NCI-H2227 treated with DMSO at 0.1 percent for 48 hours (cell line): ENCODE data around the gene PCED1B.
A peak's percentile ranks its signal among the peaks of the same experiment; 100 is the strongest.
"Not testable (repeated sequence)": the region's sequence is repeated elsewhere in the genome, so short reads cannot be mapped to it uniquely, and the experiment has no call there.

Source experiments
- DNase-seq: peaks from one replicate; lab custom pipeline; 2025; lab: John Stamatoyannopoulos, UW

PCED1B gene

DNA sequence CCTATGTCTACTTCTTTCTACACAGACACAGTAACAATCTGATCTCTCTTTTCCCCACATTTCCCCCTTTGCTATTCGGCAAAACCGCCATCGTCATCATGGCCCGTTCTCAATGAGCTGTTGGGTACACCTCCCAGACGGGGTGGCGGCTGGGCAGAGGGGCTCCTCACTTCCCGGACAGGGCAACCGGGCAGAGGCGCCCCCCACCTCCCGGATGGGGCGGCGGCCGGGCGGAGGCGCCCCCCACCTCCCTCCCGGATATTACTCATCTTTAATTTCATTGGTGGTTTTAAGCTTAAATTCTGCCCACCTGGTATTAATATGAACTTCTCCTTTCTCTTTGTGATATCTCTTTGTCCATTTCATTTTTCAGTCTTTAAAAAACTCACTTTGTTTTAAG, 90.9 kb downstream of the PCED1B start:
- not testable (repeated sequence) for DNase-seq

DNA sequence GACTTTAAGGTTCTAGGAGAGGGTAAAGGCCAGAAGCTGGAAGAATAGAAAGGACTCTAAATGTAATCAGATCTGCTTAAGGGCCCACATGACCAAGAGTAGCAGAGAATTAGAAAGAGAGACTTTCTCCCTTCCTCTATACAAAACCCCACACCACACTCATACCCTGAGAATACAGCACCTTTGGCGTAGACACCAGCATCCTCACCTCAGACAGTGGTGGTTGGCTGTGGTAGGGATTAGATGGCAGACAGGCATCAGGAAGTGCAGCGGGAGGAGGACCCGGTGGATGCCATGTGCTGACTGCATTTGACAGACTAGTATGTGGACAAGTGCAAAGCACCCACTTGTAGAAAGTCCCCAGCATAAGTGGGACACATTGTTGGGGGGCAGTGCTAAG, 98.6 kb downstream of the PCED1B start:
- DNase-seq = no peak

DNA sequence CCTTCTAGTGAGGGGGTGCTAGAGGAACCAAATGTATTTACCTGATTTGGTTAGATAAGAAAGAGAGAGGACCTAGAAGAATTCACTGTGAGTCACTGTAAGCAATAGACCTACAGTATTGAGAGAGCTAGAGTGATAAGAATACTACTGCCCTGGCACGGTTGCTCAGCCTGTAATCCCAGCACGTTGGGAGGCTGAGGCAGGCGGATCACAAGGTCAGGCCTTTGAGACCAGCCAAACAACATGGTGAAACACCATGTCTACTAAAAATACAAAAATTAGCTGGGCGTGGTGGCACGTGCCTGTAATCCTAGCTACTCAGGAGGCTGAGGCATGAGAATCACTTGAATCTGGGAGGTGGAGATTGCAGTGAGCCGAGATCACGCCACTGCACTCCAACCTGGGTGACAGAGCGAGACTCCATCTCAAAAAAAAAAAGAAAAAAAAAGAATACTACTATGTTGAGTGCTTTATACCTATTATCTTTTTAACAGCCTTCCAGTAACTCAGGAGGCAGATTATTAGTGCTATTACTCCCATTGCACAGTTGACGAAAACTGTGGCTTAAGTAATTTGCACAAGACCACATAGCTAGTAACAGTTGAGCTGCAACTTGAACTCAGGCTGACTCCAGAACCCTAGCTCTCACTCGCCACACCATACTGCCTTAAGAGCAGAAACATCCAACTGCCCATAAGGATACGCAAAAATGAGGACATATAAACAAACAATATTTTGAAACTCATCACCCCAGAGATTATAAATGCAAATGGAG, 102.9 kb downstream of the PCED1B start:
- DNase-seq = not testable (repeated sequence)

DNA sequence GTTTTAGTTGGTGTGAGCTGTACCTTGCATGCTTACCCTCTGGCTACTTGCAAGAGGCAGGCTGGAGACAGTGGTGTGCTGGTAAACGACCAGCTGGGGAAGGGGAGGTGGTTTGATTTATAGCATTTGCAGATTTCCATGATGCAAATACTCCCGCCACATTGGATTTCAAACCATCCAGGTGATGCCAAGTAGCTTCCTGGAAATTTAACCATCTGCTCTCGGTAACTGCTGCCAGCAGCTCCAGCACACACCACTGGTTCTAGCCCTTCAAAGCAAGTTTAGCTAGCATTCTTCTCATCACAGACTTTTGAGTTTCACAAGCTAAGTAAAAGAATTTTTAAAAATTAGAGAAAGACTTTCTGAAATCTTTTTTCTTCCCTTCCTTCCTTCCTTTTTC, 104.8 kb downstream of the PCED1B start:
- no peak for DNase-seq

DNA sequence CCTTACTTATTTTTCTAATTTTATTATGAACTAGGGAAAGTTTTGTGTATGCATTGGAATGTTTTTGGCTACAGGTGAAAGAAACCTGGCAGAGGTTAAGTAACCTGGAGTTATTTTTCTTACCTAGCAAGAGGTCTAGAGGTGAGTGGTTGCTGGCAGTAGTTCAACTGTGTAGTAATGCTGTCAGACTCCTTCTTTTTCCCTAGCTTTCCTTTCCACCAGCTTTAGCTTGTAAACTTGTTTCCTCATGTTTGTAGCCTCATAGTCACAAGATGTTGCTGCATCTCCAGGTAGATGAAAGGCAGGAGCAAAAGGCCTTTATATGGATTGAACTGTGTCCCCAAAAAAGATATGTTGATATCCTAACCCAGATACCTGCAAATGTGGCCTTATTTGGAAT, 105.4 kb downstream of the PCED1B start:
- no peak for DNase-seq

DNA sequence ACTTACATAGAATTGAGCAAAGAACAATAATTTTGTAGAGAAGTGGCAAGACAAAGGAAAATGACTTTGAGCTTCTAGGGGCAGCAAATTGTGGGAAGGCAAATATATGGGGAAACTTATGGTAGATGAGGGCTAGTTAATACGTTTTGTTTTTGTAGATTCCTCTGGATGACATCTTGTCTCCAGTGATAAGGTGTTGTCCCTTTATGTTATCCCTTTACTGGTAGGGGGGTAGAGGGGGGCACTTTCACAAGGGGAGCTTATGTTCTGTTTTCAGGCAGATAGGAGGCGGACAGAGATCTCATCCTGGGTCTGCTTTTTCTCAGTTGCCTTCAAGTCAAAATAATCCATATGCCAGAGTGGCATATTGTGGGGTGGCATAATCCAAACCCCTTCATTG, 106.8 kb downstream of the PCED1B start:
- no peak for DNase-seq

DNA sequence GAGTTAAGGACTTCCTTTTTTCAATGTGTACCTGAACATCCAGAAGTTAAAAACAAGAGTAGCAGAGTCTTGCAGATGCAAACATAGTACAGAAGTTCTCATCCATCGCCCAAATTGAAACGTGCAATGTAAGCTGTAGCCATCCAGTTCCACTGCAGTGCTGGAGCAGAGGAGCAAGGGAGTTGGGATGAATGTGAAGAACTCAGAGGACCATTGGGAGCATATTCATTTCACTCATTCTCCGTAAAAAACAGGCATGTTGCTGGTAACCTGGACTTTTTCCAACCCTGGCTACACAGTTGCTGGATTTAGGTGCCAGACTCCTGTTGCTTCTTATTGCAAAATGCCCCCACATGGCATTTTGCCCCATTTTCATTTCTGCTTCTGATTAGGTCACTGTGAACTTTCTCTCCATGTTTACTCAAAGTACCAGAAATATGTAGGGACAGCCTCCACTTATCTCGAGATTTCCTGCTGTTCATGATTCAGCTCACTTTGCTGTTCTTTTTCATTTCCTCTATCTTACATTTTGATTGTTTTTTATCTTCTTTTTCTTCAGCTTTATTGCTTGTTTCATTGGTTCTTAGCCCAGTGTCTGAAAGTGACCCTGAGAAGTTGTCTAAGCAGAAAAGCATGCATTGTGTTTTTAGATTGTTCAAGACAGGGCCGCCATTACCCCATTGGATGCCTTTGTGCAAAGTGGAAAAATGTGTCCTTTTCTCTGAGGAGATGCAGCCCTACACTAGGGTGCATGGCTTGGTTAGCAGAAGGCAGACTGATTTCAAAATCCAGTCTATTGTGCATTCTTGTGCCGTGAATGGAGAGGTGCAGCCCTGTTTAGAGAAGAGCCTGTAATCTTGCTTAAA, 109.4 kb downstream of the PCED1B start:
- no peak for DNase-seq

DNA sequence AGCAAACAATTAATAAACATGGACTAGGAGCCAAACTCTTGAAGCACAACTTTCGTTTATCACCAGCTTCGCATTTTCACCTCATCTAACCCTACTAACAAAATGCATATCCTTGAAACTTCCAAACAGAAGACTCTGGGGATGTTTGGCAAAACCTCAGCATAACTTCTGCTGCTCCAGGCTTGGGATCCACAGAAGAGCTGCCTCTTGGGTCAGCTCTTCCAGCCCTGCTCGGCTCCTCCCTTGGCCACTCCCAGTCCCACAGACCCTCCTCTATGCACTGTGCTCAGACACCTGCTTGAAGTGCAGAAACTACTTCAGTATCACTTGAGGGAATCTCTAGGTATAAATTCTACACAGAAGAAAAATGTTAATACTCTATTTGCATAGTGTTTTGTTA, 110.3 kb downstream of the PCED1B start:
- no peak for DNase-seq

DNA sequence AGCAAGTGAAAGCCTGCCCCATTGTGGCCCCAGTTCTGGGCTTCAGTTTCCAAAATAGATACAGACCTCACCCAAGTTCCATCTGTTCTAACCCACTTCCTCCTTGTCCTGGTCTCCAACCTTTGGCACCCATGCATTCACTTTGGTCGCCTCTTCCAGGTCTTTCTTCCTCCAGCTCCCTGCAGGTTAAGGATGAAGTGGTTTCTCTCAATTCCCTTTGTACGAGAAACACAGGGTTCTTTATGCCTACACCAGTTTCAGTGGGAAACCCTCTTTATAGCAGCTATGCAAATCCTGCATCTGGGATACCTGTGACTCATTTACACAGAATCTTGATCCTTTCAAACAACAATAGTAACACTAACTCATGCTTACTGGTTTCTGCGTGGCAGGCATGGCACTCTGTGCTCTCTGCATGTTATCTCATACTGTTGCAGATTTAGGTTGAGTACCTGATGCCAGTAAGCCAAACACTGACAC, 110.9 kb downstream of the PCED1B start:
- no peak for DNase-seq

DNA sequence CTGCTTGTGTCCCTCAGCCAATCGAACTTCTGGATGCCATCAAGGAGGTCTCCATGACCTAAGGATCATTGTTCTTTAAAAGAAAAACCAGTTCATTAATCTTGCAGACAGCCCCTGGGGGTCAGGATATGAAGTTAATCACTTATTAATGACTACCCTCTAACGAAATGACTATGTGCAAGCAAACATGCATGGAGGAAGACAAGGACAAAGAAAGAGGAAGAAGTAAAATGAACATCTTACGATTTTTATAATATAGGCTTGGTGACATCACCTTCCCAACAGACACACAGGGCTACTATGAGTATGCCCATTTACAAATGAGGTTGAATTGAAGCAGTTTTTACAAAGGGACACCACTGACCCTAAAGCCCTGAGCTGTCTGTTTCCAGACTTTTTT, 111.5 kb downstream of the PCED1B start:
- no peak for DNase-seq

DNA sequence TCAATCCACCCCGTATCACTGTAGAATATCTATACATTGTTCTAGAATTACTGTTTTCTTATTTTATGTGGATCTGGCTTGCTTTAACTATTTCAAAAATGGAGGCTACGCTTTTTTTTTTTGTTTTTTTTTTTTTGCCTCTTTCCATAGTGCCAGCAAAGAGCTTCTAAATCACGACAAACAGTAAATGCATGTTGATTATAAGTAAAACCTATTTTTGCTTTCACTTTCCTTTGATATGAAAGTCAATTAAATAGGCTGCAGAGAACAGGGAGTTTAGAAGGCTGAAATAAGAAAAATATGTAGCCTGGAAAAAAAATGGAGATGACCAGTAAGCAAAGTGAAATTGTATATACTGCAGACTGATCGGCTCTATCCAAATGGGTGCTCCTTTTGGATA, 112.6 kb downstream of the PCED1B start:
- DNase-seq = no peak

DNA sequence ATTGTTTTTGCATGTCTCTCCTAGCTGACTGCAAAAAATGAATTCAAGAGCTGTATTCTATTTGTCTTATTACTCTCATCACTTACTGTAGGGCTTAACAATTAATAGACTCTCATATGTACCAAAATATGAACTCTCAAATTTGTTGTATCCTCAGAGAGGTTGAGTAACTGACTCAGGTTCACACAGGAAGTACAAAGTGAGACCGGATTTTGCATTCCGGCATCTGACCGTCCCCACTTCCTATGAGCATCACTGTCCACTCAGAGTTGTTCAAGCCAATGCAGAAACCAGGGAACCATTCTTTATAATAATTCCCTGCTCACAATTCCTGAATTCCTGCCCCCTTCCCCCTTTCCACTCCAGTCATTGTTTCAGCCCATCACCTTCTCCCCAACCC, 113.6 kb downstream of the PCED1B start:
- no peak for DNase-seq

DNA sequence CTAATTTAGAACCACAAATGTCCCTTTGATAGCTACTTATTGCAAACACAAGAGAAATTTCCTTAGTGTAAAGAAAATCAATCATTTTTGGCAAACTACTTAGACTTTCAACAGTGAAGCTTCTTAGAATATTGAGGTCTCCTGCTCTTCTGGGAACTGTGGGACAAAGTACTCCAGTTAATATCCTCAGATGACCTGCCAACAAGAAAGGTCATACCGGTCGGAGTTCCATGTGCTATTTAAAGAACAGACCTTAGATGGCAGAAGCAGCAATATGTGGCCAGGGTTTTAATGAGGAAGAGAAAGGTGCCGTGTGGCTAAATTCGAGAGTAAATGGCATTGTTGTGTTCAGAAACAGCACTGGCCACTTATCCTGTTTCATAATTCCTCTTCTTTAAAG, 115.1 kb downstream of the PCED1B start:
- DNase-seq = no peak

DNA sequence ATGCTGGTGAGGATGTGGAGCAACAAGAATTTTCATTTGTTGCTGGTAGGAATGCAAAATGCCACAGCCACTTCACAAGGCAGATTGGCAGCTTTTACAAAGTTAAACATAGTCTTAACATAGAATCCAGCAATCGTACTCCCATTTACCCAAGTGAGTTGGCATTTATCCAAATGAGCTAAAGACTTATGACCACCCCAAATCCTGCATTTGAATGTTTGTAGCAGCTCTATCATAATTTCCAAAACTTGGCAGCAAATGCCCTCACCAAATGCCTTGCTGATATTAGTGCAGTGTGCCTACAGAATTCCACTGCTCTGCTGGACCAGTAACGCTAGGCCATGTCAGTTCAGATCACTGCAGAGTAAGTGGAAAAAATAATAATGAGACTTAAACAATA, 121.0 kb downstream of the PCED1B start:
- no peak for DNase-seq

DNA sequence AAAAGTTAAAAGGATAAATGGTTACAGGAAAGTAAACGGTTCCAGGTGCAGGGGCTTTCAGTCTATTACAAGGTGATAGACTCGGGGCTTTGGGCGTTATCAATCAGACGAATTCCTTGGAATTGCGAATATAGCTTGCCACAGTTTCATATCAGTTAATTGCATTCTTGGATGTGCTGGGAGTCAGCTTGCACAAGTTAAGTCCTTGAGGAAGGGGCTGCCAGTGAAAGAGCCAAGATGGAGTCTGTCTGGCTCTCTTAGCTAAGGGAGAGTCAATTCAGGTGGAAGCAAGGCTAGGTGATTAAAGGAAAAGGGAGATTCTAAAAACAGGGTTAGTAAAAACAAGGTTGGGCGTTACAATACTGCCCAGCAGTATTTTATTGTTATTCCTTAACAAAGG, 121.8 kb downstream of the PCED1B start:
- not testable (repeated sequence) for DNase-seq

DNA sequence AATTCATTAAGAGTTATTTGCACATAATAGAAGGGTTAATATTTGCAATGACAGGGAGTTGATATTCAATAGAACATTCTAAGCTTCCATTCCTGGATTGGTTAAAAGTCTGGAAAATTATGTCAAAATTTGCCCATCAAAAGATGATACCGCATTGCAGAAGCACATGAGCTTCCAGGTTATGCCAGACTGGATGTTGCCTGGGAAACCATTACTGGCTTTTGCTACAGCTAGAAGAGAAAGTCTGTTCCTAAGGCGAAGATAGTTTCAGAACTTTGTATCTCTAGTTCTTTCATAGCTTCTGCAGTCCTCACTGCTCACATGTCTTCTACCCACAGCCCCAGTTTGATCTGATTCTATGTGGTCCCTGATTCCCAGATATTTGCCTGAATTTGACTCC, 122.8 kb downstream of the PCED1B start:
- peak; percentile 2 for DNase-seq

DNA sequence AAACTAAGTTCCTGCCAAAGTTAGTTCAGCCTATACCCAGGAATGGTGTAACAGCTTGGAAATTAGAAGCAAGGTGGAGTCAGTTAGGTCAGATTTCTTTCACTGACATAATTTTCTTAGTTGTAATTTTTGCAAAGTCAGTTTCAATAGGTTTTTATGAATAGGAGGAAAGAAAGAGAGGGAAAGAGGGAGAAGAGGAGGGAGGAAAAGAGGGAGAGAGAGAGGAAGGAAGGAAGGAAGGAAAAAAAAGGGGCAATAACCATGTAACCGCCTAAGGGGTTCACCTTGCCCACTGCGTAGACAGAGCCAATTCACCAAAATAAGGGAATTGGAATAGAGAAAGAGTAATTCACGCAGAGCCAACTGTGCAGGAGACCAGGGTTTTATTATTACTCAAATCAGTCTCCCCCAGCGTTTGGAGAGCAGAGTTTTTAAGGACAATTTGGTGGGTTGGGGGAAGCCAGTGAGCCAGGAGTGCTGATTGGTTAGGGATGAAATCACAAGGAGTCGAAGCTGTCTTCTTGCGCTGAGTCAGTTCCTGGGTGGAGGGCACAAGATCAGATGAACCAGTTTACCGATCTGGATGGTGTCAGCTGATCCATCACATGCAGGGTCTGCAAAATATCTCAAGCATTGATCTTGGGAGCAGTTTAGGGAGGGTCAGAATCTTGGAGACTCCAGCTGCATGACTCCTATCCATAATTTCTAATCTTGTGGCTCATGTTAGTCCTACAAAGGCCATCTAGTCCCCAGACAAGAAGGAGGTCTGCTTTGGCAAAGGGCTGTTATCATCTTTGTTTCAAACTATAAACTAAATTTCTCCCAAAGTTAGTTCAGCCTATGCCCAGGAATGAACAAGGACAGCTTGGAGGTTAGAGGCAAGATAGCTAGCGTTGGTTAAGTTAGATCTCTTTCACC, 126.4 kb downstream of the PCED1B start:
- DNase-seq = no peak

DNA sequence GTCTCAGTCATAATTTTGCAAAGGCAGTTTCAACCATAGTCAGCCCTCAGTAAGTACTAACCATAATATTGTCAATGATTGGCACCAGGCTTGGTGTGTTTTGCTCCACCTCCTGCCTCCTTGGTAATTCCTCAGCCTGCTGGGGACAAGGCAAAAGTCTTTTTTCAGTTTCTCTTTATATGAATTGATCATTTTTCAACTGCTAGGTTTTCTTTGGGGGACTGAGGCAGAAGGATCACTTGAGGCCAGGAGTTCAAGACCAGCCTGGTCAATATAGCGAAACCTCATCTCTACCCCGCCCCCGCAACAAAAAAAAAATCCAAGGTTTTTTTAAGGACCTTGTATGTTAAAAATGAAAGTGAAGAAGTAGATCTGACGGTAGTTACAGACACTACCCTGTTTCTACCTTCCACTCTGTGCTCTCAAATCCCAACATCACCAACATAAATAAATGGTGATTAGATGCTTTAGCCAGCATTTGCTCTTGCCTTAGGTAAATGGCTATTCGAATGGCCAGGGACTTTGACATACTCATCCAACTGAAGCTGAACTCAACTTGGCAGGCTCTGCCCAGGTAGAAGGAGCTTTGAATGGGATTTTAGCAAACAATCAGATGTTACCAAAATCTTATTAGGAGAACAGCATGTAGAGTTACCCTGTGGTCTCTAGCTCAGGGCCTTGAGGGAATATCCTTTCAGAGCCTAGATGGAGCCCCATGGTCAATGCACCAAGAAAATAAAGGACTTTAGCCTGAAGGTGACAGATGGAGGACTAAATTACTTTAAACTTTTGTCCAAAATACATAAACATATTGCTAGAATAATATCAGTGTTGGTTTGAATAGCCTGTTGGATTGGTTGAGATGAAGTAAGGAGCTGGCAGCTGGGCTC, 127.3 kb downstream of the PCED1B start:
- DNase-seq = no peak

DNA sequence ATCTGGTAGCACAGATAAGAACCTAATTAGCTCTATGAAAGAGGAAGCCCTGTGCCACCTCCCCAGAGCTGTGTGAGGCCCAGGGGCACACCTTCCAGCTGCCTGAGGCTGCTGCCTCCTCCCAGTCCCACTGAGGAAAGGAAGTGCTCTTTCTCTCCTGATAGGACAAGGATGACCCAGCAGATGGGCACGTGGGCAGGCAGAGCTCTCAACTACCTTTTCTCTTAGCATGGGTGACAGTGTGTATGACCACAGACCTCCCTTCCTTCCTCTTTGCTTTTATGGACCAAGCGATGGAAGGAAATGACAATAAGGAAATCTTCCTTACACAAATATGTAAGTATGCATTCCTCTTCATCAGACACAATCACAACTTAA, 127.9 kb downstream of the PCED1B start:
- no peak for DNase-seq

DNA sequence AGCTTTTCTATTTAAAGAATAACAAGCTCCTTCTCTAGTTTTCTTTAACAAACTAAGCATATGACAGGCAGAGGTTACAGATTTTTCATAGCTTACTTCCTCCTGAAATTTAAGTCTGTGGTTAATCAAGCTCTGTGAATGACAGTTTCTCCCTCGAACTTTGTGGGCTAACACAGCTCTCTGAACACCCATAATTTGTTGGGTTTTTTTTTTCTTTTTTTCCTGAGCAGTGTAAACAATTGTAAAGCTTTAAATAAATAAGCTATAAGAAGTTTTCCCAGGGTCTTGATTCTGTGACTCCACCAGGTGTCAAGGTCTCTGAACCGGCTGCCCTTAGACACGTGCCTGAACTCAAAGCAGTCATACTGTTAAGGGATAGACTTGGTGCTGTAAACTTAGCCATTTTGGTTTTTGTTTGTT, 128.4 kb downstream of the PCED1B start:
- DNase-seq = no peak

DNA sequence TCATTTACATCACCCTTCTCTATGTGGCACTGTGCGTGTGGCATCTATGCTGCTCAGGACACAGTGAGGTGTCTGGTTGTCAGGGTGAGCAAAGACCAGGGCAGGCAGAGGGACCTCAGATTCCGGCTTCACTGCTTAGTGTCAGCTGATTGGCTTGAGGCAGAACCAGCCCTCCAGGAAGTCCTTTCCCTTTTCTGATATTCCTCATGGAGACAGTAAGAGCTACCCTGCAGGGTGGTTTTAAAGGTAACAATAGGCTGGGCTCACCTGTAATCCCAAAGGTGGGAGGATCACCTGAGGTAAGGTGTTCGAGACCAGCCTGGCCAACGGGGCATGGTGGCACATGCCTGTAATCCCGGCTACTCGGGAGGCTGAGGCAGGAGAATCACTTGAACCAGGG, 129.6 kb downstream of the PCED1B start:
- no peak for DNase-seq
